Activated T-cell treated with anti-CD3 and anti-CD28 coated beads, Interleukin-2, amount 50 U/mL, for 4 hours (primary cell): ENCODE measurements around the gene CYP4F3. TPM values are rescaled to one million over a fixed set of nuclear protein-coding genes. Genes with fewer than 3 reads are reported as not detected.

ENCODE experiments used
- total RNA-seq, 3 donors: library from RNA; stranded (reverse); gene quantifications; one replicate each; pipeline ENCODE4 v1.2.1, GENCODE V29; 2021

CYP4F3 gene
- total RNA-seq, 3 donors from 2014 or later = 0.08 to 0.18 TPM; not detected in 1

Other genes starting within 250 kb of the CYP4F3 start
- 10 to 100 TPM; 65.3 to 67.6 (median 65.5) TPM for gene AKAP8L, start 221.9 kb upstream of the CYP4F3 start, total RNA-seq
- gene WIZ, start 190.9 kb upstream of the CYP4F3 start, total RNA-seq = 10 to 100 TPM; 50.5 to 54.4 (median 53.8) TPM
- 100 to 1,000 TPM in 2 of 3 donors, 10 to 100 TPM in 1; 91.0 to 112 (median 106) TPM for gene RASAL3, start 176.4 kb upstream of the CYP4F3 start, total RNA-seq
- gene PGLYRP2, start 161.4 kb upstream of the CYP4F3 start, total RNA-seq = under 1 TPM in 1 of 3 donors, not detected in 2; 0.08 TPM
- gene CYP4F22, start 132.4 kb upstream of the CYP4F3 start, total RNA-seq = under 1 TPM; 0.57 to 0.82 (median 0.78) TPM
- not detected for gene CYP4F8, start 25.7 kb upstream of the CYP4F3 start, total RNA-seq
- gene CYP4F12, start 32.2 kb downstream of the CYP4F3 start, total RNA-seq = not detected
- gene OR10H2, start 87.1 kb downstream of the CYP4F3 start, total RNA-seq = not detected
- gene OR10H3, start 97.1 kb downstream of the CYP4F3 start, total RNA-seq = not detected
- gene OR10H5, start 146.8 kb downstream of the CYP4F3 start, total RNA-seq = not detected
- under 1 TPM in 1 of 3 donors, not detected in 2; 0.05 TPM for gene OR10H1, start 174.8 kb downstream of the CYP4F3 start, total RNA-seq